PC-9 (cell line): ENCODE results near the gene SELENOI. TPM values are rescaled to one million over a fixed set of nuclear protein-coding genes. Genes with fewer than 3 reads are reported as not detected.

Experiments used
- BruUV-seq: library from RNA; stranded (reverse); fragments of 400-500 nt; replicated peaks from 2 replicates; lab custom pipeline; 2021; lab: Mats Ljungman, UMichigan
- CTCF ChIA-PET: fragments of 300-600 bp; sonication (Branson Sonifier 250); formaldehyde crosslinking; loops from one replicate; lab custom pipeline; 2022; ENCODE audit warnings: antibody characterized with exemption; lab: Charles Lee
- POLR2A ChIA-PET: fragments of 300-600 bp; sonication (Branson Sonifier 250); formaldehyde crosslinking; loops from one replicate; lab custom pipeline; 2022; ENCODE audit warnings: antibody characterized with exemption; ENCODE audit not compliant: unreplicated experiment; lab: Charles Lee
- DNase-seq, 2 experiments: peaks; one replicate each; pipeline versions ENCODE4 v3.0.0 to v3.0.0-alpha.2; 2015 to 2022; ENCODE audit warnings: mixed read lengths in 1 of 2
- H2AFZ ChIP-seq: fragments of 200-600 bp; sonication (generic); 2 replicates; pipeline ENCODE4 v1.8.1; 2017; ENCODE audit warnings: antibody characterized with exemption
- H3F3A ChIP-seq: fragments of 200-600 bp; sonication (generic); 2 replicates; pipeline ENCODE4 v1.8.1; 2017; ENCODE audit warnings: antibody characterized with exemption, mild to moderate bottlenecking, low read depth; ENCODE audit not compliant: insufficient read depth
- H3K27ac ChIP-seq: fragments of 200-600 bp; sonication (generic); 2 replicates; pipeline ENCODE4 v1.6.1; 2016; ENCODE audit warnings: mixed run types
- H3K27me3 ChIP-seq: fragments of 200-600 bp; sonication (generic); 2 replicates; pipeline ENCODE4 v1.6.1; 2016; ENCODE audit warnings: low read depth, mixed run types; ENCODE audit not compliant: insufficient read depth
- H3K36me3 ChIP-seq: fragments of 200-600 bp; sonication (generic); 2 replicates; pipeline ENCODE4 v1.6.1; 2016; ENCODE audit warnings: low read depth, mixed run types
- H3K4me1 ChIP-seq: fragments of 200-600 bp; sonication (generic); replicated peaks from 2 replicates; pipeline ENCODE4 v1.6.1; 2016; ENCODE audit warnings: mixed run types; ENCODE audit not compliant: insufficient read depth
- H3K4me2 ChIP-seq: fragments of 200-600 bp; sonication (generic); 2 replicates; pipeline ENCODE4 v1.6.1; 2017; ENCODE audit warnings: mixed run types
- H3K4me3 ChIP-seq: fragments of 200-600 bp; sonication (generic); 2 replicates; pipeline ENCODE4 v1.6.1; 2016; ENCODE audit warnings: mixed run types
- H3K79me2 ChIP-seq: fragments of 200-600 bp; sonication (generic); 2 replicates; pipeline ENCODE4 v1.6.1; 2017; ENCODE audit warnings: low read depth, mixed run types
- H3K9me2 ChIP-seq: fragments of 200-600 bp; sonication (generic); 2 replicates; pipeline ENCODE4 v1.8.1; 2017; ENCODE audit warnings: mild to moderate bottlenecking; ENCODE audit not compliant: insufficient read depth
- H3K9me3 ChIP-seq: fragments of 200-600 bp; sonication (generic); 2 replicates; pipeline ENCODE4 v1.8.1; 2016; ENCODE audit warnings: low read depth; ENCODE audit not compliant: insufficient read depth
- H4K20me1 ChIP-seq: fragments of 200-600 bp; sonication (generic); 2 replicates; pipeline ENCODE4 v1.8.1; 2017; ENCODE audit not compliant: insufficient read depth
- CTCF ChIP-seq: fragments of 200-600 bp; sonication (generic); conservative IDR thresholded peaks from 2 replicates; pipeline ENCODE4 v1.6.1; 2017; ENCODE audit warnings: mixed run types, antibody characterized with exemption, mild to moderate bottlenecking, moderate library complexity
- EZH2 ChIP-seq: fragments of 200-600 bp; sonication (generic); IDR thresholded peaks from 2 replicates; pipeline ENCODE4 v1.8.0; 2017; ENCODE audit warnings: antibody characterized with exemption, low read depth
- intact Hi-C: fragments of 100-400 bp; cut with micrococcal nuclease; formaldehyde crosslinking; loops from one replicate; pipeline ENCODE4 v1.10.0; 2022; ENCODE audit not compliant: unreplicated experiment
- total RNA-seq: library from RNA; stranded (reverse); gene quantifications from 2 replicates; pipeline ENCODE4 v1.2.3, GENCODE V29; 2021

SELENOI gene
- total RNA-seq, 1 experiment from 2014 or later, result 60.8 TPM

- Histone ChIP-seq H3K27ac (no peak overlapping the region), H3K4me1 (peaks cover 5% of the 10 kb centered on the region; the same call in 1 of the 2 replicates), H3K4me2 (no peak overlapping the region), H4K20me1 (no peaks in the 10 kb centered on the region), H3K36me3 (no peaks in the 10 kb centered on the region), H3K9me2 (no peaks in the 10 kb centered on the region), H3K79me2 (no peaks in the 10 kb centered on the region), H3K27me3 (no peaks in the 10 kb centered on the region), H3K4me3 (no peak overlapping the region), H2AFZ (no peak overlapping the region), H3F3A (no peaks in the 10 kb centered on the region), H3K9me3 (no peaks in the 10 kb centered on the region)
- intact Hi-C loops, result loop anchor here (10.0 kb wide), 1 partner anchor 480 kb away; no protein-coding TSS in a partner anchor
- no peak for DNase-seq
- BruUV-seq, result no TSS peak
- no peak for TF ChIP-seq EZH2
- TF ChIP-seq CTCF, result no peak
- CTCF ChIA-PET, result no interaction called here
- POLR2A ChIA-PET, result no interaction called here
Measured at GRCh38 chr2:26335231-26335630, 10.7 kb upstream of the SELENOI start.

- no TSS peak for BruUV-seq
- no peaks in the 10 kb centered on the region for H3K36me3 ChIP-seq
- no peaks in the 10 kb centered on the region for H3K9me2 ChIP-seq
- H3K4me1 ChIP-seq, result peaks cover 5% of the 10 kb centered on the region; the same call in 1 of the 2 replicates
- H3K4me2 ChIP-seq, result no peak overlapping the region
- no peak for DNase-seq
- H3K27me3 ChIP-seq, result no peaks in the 10 kb centered on the region
- TF ChIP-seq EZH2, result no peak
- no peak for TF ChIP-seq CTCF
- H3K4me3 ChIP-seq, result no peak overlapping the region
- POLR2A ChIA-PET, result no interaction called here
- no peaks in the 10 kb centered on the region for H3F3A ChIP-seq
- H3K9me3 ChIP-seq, result no peaks in the 10 kb centered on the region
- H2AFZ ChIP-seq, result no peak overlapping the region
- no peaks in the 10 kb centered on the region for H4K20me1 ChIP-seq
- intact Hi-C loops, result loop anchor here (10.0 kb wide), 1 partner anchor 482 kb away; no protein-coding TSS in a partner anchor
- no peak overlapping the region for H3K27ac ChIP-seq
- CTCF ChIA-PET, result no interaction called here
- no peaks in the 10 kb centered on the region for H3K79me2 ChIP-seq
Measured at GRCh38 chr2:26336719-26337118, 9.2 kb upstream of the SELENOI start.

- H3K4me2 ChIP-seq, result no peak overlapping the region
- H4K20me1 ChIP-seq, result no peaks in the 10 kb centered on the region
- intact Hi-C loops, result loop anchor here (10.0 kb wide), 1 partner anchor 482 kb away; no protein-coding TSS in a partner anchor
- H3K27ac ChIP-seq, result no peak overlapping the region
- no peaks in the 10 kb centered on the region for H3K79me2 ChIP-seq
- BruUV-seq, result no TSS peak
- peaks cover 3% of the 10 kb centered on the region; the same call in 1 of the 2 replicates for H3K4me1 ChIP-seq
- ChIA-PET CTCF (no interaction called here), POLR2A (interaction anchor here (0.6 kb wide), 1 partner anchor 656 kb away, joined by 4 read pairs; no protein-coding TSS in a partner anchor)
- H2AFZ ChIP-seq, result no peak overlapping the region
- H3K27me3 ChIP-seq, result no peaks in the 10 kb centered on the region
- no peak for TF ChIP-seq EZH2
- TF ChIP-seq CTCF, result no peak
- no peak overlapping the region for H3K4me3 ChIP-seq
- no peak for DNase-seq
- H3K9me3 ChIP-seq, result no peaks in the 10 kb centered on the region
- H3K9me2 ChIP-seq, result no peaks in the 10 kb centered on the region
- H3K36me3 ChIP-seq, result no peaks in the 10 kb centered on the region
- H3F3A ChIP-seq, result no peaks in the 10 kb centered on the region
Measured at GRCh38 chr2:26337298-26337697, 8.6 kb upstream of the SELENOI start.
